HG03039 (cell line): ENCODE measurements around the gene KCNK1.

Experiments used
- ATAC-seq: cut with Tn5 transposase; IDR thresholded peaks from one replicate; pipeline ENCODE4 v1.9.1; 2021; ENCODE audit warnings: mild to moderate bottlenecking, moderate library complexity; ENCODE audit not compliant: unreplicated experiment

KCNK1 gene

DNA sequence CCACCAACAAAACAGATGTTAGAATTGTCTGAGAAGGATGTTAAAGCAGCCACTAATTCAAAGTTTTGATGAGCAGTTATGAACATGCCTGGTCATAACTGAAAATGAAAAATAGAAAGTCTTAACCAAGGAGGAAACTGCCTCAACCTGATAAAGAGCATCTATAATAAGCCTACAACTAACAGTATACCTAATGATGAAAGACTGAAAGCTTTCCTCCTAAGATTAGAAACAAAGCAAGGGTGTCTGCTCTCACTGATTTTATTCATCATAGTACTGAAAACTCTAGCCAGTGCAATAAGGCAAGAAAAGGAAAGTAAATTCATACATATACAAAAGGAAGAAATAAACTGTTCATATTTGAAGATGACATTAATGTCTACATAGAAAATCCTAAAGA is 82.0 kb downstream of the KCNK1 start:
- ATAC-seq, result peak; percentile 73

DNA sequence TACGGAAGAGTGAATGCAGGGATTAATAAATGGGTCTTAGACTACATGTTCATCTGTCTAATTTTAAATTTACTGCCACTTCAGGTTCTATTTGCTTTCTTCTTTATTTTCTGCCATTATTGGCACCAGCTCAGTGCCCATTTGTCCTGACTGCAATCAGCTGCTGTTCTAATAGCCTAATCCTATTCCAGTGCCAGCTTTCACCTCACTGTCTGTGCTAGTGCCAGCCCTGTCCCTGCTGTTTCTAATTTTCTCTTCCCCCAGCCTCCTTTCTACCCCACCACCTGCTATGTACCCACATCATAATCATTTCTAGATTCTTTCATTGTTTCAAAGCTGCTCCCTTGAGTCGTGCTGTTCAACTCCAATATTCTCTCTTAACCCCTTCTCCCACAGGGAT is 86.4 kb downstream of the KCNK1 start:
- ATAC-seq, result no peak

DNA sequence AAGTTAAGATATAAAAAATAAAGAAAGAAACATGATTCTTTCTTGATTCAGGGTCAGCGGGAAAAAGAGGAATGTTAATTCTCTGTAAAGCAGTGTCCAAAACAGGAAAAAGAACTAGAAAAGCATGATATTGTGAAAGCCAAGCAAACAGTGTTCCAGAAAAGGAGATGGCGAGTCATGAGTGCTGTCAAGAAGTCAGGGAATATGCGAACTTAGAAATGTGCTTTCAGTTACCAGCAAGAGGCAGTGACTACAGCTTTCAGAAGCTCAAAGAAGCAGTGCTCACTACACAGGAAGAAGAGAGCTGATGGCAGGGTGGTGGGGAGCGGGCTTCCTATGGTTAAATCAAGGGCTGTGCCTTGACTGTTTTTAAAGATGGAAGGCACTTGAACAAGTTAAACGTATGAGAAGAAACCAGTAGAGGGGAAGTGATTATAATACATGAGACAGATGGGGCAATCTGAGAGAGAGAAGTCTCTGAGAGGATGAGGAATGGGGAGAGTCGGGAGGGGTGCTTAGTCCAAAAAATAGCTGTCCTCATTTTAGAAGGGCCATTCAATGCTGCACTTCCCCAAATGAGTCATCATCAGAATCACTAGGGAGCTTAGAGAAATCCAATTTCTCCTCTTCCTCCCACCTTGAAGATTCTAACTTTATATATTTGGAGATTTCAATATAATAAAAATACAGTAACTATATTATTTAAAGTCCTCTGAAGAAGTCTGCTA is 90.4 kb downstream of the KCNK1 start:
- ATAC-seq, result no peak

DNA sequence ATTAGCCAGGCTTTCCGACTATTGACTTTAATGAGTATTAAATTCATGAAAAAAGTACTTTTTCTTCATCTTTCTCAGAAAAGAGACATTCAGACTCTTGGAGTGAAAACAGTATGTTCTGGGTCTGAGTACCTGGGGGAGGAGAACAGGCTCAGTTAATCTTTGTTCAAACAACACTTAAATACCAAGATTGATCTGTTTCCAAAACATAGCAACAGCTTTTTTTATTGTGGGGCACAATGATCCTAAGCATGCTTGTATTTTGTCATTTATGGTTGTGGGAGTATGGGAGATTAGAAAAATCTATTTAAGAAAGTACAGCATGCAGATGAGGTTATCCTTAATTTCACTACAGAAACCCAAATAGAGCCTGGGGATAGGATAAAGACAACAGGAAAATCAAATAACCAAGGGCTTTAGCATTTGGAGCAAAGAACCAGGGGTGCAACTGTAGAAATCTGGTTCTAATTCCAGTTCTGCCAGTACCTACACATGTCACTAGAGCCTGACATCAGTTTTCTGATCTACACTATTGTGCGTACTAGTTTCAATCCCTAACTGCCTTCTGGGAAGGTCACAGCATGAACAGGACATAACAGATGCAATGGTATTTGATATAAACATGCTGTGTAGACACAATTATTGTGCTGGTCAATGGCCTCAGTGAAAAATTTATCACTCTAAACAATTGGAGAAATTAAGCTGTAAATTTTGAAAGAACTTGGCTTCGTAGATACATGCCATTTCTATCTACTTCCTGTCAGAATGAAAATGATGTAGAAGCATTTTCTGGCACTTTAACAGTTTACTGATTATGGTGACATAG is 91.2 kb downstream of the KCNK1 start:
- no peak for ATAC-seq

DNA sequence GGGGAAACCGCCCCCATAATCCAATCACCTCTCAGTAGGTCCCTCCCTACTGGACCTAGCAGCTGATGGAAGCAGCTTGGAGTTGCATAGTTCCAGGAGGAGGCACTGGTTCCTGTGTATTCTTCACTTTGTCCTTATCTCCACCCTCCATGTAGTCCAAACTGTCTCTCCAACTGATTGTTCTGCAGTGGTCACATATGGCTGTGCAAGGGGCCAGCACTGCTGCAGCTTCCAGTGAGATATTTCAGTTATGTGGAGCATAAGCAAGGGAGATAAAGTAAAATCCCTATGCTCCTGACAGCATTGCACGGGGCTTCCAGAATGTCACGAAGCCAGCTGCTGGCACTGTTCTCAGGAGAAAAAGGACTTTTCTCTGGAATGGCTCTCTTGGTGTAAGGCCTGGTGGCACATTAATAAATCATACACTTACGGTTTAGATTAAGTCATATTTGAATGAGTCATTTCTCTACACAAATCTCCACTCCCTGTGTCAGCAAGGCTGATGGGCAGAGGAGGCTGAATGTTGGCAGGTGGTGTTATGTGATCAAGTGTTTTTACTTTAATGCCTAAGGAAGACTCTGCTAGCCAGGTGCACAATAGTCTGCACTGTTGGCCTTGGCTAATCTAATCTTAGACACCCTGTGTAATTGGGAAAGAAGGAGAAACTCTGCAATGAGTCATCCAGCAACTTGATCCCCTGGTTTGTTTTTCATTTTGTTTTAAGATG is 93.4 kb downstream of the KCNK1 start:
- ATAC-seq, result no peak

DNA sequence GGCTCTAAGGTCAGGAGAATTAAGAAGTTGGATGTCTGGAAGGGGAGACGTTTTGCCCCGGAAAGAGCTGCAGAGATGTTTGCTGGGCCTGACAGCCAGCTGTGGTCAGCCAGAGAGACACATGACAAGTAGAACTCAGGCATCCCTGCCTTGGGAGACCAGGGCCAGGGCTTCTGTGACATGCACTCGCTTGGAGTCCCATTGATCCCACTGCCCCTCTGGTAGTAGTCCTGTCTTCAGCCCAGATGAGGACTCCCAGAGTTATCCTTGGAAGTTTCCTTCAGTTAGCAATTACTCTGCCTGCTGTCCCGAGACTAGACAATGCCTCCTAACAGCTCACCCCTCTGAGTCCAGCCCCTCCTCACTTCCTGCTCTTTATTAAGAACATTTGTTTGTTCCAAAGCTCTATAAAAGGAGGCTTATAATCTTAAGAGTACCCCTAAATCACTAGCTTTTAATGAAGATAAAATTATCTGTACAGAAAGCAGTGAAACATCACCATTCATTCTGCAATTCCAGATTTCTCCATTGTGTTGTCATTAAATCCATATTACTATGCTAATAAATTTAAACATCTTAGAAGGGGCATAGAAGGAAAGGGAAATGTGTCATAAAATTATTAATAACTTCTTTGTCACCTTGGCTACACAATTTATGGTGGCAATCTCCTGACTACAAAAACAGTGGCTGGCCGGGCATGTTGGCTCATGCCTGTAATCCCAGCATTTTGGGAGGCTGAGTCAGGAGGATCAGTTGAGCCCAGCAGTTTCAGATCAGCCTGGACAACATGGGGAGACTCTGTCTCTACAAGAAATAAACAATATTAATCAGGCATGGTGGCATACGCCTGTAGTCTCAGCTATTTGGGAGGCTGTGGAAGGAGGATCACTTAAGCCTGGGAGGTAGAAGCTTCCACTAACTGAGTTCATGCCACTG is 94.2 kb downstream of the KCNK1 start:
- ATAC-seq, result no peak

DNA sequence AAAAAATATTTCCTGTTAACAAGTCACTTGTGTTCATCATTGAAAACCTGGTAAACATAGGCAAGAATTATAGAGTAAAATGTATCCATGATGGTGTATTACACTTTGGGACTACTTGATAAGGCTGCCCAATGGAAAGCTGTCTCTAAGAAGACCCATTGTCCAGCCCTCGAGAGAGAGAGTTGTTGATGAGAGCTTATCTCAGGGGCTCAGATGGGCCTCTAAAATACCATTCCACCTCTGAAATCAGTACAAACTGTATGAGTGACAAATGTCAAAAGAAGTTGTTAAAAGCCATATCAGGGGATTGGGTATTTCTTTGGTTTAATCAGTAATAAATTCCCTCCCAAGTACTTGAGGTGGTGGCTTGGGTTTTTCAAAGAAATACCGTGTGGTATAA is 96.1 kb downstream of the KCNK1 start:
- ATAC-seq, result no peak

DNA sequence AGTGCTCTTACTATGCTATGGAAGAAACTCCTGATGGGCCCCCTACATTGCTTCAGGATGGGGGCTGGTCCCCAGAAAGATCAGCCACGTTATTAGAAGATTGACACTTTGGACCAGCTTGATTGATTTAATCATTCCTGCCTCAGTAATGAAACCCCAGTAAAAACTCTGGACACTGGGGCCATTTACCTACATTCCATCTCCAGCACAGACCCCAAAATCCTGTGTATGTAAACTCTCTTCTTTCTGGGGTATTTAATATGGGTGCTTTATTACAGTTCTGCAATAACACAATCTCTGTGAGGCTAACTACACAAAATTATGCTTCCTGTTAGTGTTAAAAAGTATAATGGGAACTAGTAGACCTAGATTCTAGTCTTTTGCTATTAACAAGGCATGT is 96.6 kb downstream of the KCNK1 start:
- no peak for ATAC-seq

DNA sequence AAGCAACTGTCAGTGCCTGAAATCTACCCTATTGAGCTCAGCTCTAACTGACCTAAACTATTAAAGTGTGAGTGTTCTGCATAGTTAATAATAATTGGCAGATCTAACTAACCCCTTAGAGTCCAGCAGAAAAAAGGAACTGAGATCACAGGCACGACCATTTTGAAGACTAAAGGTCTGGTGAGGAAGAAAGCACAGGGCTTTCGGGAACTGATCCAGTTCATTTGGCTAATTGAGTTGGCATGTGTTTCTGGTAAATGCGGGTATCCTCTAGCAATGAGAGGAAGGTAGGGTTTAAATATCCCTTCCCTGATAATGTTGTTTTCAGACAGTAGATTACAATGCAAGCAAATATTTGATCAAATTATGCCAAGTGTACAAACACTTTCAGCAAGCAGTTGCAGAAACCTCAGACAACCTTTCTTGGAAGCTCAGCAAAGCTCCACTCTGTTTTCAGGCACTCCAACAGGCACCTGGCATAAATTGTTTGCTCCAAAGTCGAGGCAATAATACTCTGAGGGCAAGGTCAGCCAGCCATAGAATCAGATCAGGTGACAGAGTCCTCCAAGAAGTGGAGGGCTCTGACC is 100.8 kb downstream of the KCNK1 start:
- no peak for ATAC-seq

DNA sequence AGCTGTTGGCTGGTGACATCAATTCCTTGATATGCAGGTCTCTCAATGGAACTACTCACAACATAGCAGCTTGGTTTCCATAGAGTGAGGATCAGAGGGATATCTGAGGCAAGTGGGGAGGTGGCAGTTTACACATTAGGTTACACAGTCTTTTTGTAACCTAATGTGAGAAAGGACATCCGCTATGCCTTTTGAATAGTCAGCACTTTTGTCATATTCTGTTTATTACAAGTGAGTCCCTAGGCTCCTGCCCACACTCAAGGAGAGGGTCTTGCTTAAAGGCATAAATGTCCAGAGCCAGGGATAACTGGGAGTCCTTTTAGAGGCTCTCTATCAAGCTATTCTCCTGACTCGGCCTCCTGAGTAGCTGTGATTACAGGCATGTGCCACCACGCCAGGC is 104.2 kb downstream of the KCNK1 start:
- no peak for ATAC-seq

DNA sequence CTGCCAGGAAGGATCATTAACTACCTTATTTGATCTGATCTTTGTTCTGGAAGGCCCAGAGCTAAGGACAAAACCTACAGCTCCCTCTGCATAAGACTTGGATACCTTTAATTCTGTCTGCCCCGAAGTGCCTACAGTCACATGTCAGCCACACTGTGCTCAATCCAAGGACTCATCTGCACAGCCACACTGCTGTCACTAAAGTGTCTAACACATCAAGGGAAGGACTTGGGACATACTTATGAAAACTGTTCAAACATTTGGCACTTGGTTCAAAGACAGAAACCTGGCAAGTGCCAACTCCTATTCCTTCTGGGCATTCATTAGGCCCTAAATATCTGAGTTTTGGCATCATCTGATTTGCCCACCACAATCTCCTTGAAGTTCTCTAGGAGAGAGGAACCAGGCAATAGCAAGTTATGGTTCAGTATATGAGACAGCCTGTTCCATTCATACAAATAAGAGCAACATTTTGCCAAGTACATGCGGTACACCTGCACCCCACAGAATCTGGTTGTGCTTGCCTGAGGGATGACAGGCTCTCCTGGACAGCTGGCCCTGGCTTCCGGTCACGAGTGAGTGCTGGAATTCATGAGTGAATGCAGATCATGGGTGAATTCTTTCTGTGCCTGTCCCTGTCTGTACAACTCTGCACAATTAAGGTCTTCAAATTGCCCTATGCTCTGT is 105.9 kb downstream of the KCNK1 start:
- no peak for ATAC-seq

DNA sequence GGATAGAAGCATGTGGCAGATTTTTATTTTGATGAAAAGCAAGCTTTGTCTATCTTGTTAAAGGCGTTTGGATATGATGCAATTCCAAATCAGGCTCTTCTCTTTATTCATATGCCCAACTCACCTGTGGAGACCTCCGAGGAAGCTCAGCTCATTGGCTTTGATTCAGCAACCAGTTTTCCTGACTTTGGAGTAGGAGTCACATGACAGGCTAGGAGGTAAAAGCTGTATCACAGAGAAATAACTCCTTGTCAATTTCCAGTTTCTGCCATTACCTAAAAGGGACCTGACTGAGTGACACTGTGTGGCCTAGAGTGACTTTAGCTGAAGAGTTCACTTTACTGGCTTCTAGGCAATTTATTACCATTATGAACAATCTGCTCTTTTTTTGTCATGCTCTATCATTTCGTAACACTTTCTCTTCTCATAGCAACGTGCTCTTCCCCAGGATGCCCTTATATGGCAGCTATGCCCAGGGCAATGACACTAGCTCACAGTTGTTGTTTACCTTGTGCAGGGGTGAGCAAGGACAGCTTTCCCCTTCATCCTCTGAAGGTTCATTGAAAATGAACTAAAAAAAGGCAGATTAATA is 107.2 kb downstream of the KCNK1 start:
- ATAC-seq, result no peak
